HFFc6 (cell line): Measurements from ENCODE around the gene PITPNB. TPM values are rescaled to one million over a fixed set of nuclear protein-coding genes. Genes with fewer than 3 reads are reported as not detected.

Experiments
- DNase-seq: peaks from one replicate; pipeline ENCODE4 v3.0.0-alpha.2; 2018
- H3K27ac Mint-ChIP-seq: 2 replicates; pipeline ENCODE4 v1.8.0; 2020; ENCODE audit warnings: mild to moderate bottlenecking, mixed read lengths
- H3K27me3 Mint-ChIP-seq: 2 replicates; pipeline ENCODE4 v1.8.0; 2021; ENCODE audit warnings: mild to moderate bottlenecking, moderate library complexity, mixed read lengths; ENCODE audit not compliant: insufficient read depth
- H3K36me3 Mint-ChIP-seq: 2 replicates; pipeline ENCODE4 v1.8.0; 2021; ENCODE audit warnings: low read depth, mixed read lengths
- H3K4me1 Mint-ChIP-seq: 2 replicates; pipeline ENCODE4 v1.8.0; 2020; ENCODE audit warnings: low read depth, mixed read lengths
- H3K4me3 Mint-ChIP-seq: 2 replicates; pipeline ENCODE4 v1.8.0; 2020; ENCODE audit warnings: mild to moderate bottlenecking, moderate library complexity, mixed read lengths
- H3K9me3 Mint-ChIP-seq: 2 replicates; pipeline ENCODE4 v1.8.0; 2020; ENCODE audit warnings: mild to moderate bottlenecking, mixed read lengths
- microRNA-seq: library from miRNA; unstranded; fragments of <30 nt; microRNA quantifications from one replicate; pipeline ENCODE4, GENCODE V29; 2019
- total RNA-seq, 6 experiments: library from RNA; stranded (reverse); fragmentation: NEBNext Ultra II Directional; extraction: Animal tissue kit (Norgen Biotek cat#: 25700); gene quantifications; 2 replicates in 1 of 6; 3 replicates in 5 of 6; pipeline ENCODE4 v1.2.3, GENCODE V29; 2021
- TF ChIP-seq, protein P1 (sequence below): fragments of 200-600 bp; sonication (generic); IDR thresholded peaks from 2 replicates; pipeline ENCODE4 v1.5.0; 2021; ENCODE audit warnings: antibody characterized with exemption, mild to moderate bottlenecking

PITPNB gene
- total RNA-seq, 6 experiments from 2014 or later = 54.3 to 80.5 (median 74.8) TPM

GRCh38 chr22:27805841-27806240, 113.2 kb downstream of the PITPNB start:
- H3K36me3 Mint-ChIP-seq = no peaks in the 10 kb centered on the region
- TF ChIP-seq, protein P1, sequence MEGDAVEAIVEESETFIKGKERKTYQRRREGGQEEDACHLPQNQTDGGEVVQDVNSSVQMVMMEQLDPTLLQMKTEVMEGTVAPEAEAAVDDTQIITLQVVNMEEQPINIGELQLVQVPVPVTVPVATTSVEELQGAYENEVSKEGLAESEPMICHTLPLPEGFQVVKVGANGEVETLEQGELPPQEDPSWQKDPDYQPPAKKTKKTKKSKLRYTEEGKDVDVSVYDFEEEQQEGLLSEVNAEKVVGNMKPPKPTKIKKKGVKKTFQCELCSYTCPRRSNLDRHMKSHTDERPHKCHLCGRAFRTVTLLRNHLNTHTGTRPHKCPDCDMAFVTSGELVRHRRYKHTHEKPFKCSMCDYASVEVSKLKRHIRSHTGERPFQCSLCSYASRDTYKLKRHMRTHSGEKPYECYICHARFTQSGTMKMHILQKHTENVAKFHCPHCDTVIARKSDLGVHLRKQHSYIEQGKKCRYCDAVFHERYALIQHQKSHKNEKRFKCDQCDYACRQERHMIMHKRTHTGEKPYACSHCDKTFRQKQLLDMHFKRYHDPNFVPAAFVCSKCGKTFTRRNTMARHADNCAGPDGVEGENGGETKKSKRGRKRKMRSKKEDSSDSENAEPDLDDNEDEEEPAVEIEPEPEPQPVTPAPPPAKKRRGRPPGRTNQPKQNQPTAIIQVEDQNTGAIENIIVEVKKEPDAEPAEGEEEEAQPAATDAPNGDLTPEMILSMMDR = no peak
- H3K27me3 Mint-ChIP-seq = peaks cover 22% of the 10 kb centered on the region
- H3K4me3 Mint-ChIP-seq = no peak overlapping the region
- H3K27ac Mint-ChIP-seq = no peak overlapping the region
- H3K4me1 Mint-ChIP-seq = peaks cover 15% of the 10 kb centered on the region; the same call in 1 of the 2 replicates
- H3K9me3 Mint-ChIP-seq = no peaks in the 10 kb centered on the region
- DNase-seq = no peak

DNA sequence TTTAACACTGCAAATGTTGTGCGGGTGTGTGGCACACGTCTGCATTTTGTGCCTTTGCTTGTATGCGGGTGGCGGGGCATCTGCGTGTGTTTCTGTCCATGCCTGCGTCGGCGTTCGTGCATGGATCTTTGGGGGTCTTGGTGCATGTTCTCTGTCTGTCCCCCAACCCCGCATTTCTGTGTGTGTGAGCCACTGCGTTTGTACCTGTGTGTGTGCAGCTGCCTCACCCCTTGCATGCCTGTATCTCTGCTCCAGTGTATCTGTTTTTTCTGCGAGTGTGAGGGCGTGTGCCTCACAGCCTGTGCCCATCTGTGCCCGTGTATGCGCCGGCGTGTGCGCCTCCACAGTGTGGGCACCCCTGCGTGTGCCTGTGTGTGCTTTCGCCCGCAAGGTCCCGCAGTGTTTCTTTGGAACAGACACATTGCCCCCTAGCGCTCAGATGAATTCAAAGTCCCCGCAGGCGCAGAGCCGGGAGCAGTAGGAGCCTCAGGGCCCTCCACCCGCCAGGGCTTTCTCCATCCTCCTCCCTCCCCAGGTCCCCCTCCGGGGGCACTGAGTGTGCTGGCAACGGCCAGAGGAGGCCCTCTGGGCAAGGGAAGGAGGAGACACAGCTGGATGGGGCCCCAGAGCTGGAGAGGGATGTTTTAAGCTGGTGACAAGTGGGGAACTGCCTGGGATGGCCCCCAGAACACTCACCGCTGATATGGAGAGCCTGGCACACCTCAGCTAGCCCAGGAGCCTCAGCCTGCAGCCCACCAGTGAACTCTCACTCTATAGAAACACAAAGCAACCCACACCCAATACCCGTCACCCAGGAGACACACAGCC, 114.4 kb downstream of the PITPNB start:
- H3K27ac Mint-ChIP-seq = no peak overlapping the region
- no peak overlapping the region for H3K4me3 Mint-ChIP-seq

GRCh38 chr22:27803841-27804415, 115.1 kb downstream of the PITPNB start:
- H3K4me3 Mint-ChIP-seq = no peak overlapping the region
- peaks cover 20% of the 10 kb centered on the region for H3K27me3 Mint-ChIP-seq
- H3K9me3 Mint-ChIP-seq = no peaks in the 10 kb centered on the region
- peaks cover 5% of the 10 kb centered on the region; the same call in 1 of the 2 replicates for H3K4me1 Mint-ChIP-seq
- no peak overlapping the region for H3K27ac Mint-ChIP-seq
- TF ChIP-seq, protein P1 = no peak
- no peak for DNase-seq
- H3K36me3 Mint-ChIP-seq = no peaks in the 10 kb centered on the region

More for the DNA sequence above, 114.4 kb downstream of the PITPNB start:
- Mint-ChIP-seq H3K36me3 (no peaks in the 10 kb centered on the region), H3K27me3 (peaks cover 17% of the 10 kb centered on the region), H3K4me1 (peaks cover 5% of the 10 kb centered on the region; the same call in 1 of the 2 replicates), H3K9me3 (no peaks in the 10 kb centered on the region)
- TF ChIP-seq, protein P1 = peak; percentile 86
- peak; percentile 46 for DNase-seq

DNA sequence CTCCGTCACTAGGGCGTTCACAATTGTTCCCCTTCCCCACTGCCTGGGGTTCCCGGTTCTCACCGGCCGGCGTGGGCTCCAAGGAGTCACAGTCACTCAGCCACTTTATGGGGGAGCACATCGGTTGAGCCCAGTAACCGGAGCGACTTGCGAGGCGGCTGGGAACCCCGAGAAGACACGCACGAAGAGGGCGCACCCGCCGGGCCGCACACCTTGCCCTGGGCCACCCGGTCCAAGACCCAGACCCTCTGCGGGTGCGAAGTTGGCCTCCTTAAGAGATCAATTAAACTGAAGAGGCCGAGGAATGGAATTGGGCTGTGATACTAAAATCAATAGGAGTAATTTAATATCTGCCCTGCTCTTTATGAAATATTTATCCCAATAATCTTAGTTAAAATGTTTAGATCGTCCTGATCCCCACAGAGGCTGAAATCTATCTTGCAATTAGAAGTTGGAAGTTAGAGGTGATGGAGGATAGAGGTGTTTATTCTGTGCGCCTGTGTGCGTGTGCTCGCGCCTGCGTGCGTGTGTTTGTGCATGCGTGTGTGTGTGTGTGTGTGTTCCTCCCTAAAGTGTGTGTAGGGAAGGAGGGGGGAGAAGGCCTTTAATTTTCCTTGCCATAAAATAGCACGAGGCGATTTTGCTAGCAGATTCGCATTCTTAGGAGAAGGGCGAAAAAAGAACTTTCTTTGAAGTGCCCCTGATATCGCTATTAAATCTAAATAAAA, 116.5 kb downstream of the PITPNB start:
- no peaks in the 10 kb centered on the region for H3K9me3 Mint-ChIP-seq
- peak overlapping the region; percentile 71 for H3K4me3 Mint-ChIP-seq
- peaks cover 5% of the 10 kb centered on the region; the same call in 1 of the 2 replicates for H3K4me1 Mint-ChIP-seq
- H3K36me3 Mint-ChIP-seq = no peaks in the 10 kb centered on the region
- H3K27ac Mint-ChIP-seq = no peak overlapping the region
- no peak for DNase-seq
- TF ChIP-seq, protein P1 = no peak
- H3K27me3 Mint-ChIP-seq = peaks cover 15% of the 10 kb centered on the region

Small RNA genes within 50 kb of the gene (microRNA-seq; reads per million reads assigned to microRNA genes)
- not detected for gene MIR3199-1
- not detected for gene MIR3199-2

Other genes with a start within 250 kb of the PITPNB start
- under 1 TPM; 0.09 to 0.14 (median 0.12) TPM for gene MN1, start 117.5 kb downstream of the PITPNB start, total RNA-seq